ENCODE data around the gene STX8.

DNA sequence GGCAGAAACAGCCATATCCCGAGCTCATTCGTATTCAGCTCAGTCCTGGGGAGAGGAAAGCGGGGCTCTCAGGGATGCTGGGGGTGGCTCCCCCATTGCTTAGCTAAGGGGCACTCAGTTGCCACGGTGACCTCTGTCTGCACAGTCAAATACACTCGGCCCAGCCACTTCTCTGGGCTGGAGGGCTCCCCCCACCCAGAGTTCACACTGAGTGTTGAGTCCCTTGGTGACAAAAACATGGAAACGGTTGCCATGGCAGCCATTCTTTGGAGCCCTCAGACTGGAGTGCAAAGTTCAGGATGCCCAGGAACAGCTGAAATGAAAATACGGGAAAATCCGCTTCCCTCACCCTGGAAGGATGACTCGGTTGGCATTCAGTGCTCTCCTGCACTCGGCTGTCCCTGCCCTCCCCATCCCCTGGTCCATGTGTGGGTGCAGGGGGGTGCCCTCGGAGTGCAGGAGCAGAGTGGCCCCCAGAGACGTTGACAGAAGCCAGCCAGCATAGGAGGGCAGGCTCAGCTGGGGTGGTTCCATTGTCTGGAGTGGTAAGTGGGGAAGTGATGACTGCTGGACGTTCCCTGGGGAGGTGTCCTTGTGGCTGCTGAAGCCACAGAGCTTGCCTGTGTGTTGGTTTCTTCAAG is 337.8 kb downstream of the STX8 start:
- TF ChIP-seq, protein P1, sequence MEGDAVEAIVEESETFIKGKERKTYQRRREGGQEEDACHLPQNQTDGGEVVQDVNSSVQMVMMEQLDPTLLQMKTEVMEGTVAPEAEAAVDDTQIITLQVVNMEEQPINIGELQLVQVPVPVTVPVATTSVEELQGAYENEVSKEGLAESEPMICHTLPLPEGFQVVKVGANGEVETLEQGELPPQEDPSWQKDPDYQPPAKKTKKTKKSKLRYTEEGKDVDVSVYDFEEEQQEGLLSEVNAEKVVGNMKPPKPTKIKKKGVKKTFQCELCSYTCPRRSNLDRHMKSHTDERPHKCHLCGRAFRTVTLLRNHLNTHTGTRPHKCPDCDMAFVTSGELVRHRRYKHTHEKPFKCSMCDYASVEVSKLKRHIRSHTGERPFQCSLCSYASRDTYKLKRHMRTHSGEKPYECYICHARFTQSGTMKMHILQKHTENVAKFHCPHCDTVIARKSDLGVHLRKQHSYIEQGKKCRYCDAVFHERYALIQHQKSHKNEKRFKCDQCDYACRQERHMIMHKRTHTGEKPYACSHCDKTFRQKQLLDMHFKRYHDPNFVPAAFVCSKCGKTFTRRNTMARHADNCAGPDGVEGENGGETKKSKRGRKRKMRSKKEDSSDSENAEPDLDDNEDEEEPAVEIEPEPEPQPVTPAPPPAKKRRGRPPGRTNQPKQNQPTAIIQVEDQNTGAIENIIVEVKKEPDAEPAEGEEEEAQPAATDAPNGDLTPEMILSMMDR (IDR thresholded peaks at IDR 0.05): no peak
- TF ChIP-seq POLR2AphosphoS5 (IDR thresholded peaks at IDR 0.05): no peak
